K562 (cell line): Measurements from ENCODE around the gene DDX51. TPM values are rescaled to one million over a fixed set of nuclear protein-coding genes. Genes with fewer than 3 reads are reported as not detected.
A peak's percentile ranks its signal among the peaks of the same experiment; 100 is the strongest.

Source experiments
- ATAC-seq: fragments of 200-7000 bp; cut with Tn5 transposase; 3 replicates; pipeline ENCODE4 v1.9.1; 2020; ENCODE audit warnings: moderate library complexity
- BruUV-seq: library from RNA; stranded (reverse); fragments of 400-500 nt; replicated peaks from 2 replicates; lab custom pipeline; 2021; lab: Mats Ljungman, UMichigan
- CTCF ChIA-PET: fragments of 300-600 bp; formaldehyde crosslinking; extraction: SDS; loops from one replicate; lab custom pipeline; 2021; ENCODE audit warnings: low intra/inter-chr PET ratio; lab: Yijun Ruan, JAX
- POLR2A ChIA-PET: fragments of 300-600, 350-650 bp; sonication (Branson Sonifier 250); formaldehyde crosslinking; extraction: SDS; loops from one replicate; lab custom pipeline; 2021; ENCODE audit warnings: antibody characterized with exemption, inconsistent platforms; lab: Yijun Ruan, JAX
- DNase-seq, 4 experiments: peaks; one replicate each; pipeline versions ENCODE4 v3.0.0 to v3.0.0-alpha.2; 2011 to 2018; ENCODE audit warnings: low spot score in 3 of 4, mixed read lengths in 3 of 4; ENCODE audit errors: extremely low read depth in 1 of 4
- FAIRE-seq: peaks from 2 replicates; lab custom pipeline; 2011; peaks lifted over from hg19 to GRCh38; lab: Jason Lieb, UNC
- H2AFZ ChIP-seq: 2 replicates; pipeline ENCODE4 v1.6.0; 2011; ENCODE audit warnings: low read depth, low read length, control low read depth, inconsistent platforms
- H3K27ac ChIP-seq: fragments of 200-600 bp; 3 replicates; pipeline ENCODE4 v1.8.0; 2011; ENCODE audit warnings: low read depth, mild to moderate bottlenecking, control low read depth, inconsistent platforms, low read length, moderate library complexity, mixed read lengths; ENCODE audit errors: extremely low read depth
- H3K27me3 ChIP-seq, 2 experiments: fragments of 300-600 bp in 1 of 2; 2 replicates in 1 of 2; 3 replicates in 1 of 2; pipeline versions ENCODE4 v1.6.0 to v1.8.0; 2011; ENCODE audit warnings: inconsistent platforms in 2 of 2, low read length in 2 of 2, mild to moderate bottlenecking in 1 of 2, mixed read lengths in 1 of 2, moderate library complexity in 1 of 2; ENCODE audit not compliant: control insufficient read depth in 2 of 2, insufficient read depth in 2 of 2
- H3K36me3 ChIP-seq: fragments of 300-600 bp; 3 replicates; pipeline ENCODE4 v1.8.0; 2011; ENCODE audit warnings: mild to moderate bottlenecking, low read length, inconsistent platforms; ENCODE audit not compliant: control insufficient read depth, insufficient read depth
- H3K4me1 ChIP-seq, 2 experiments: fragments of 200-600 bp in 1 of 2; replicated peaks in 1 of 2; 2 replicates in 1 of 2; 3 replicates in 1 of 2; pipeline versions ENCODE4 v1.5.1 to v1.8.0; 2011; ENCODE audit warnings: inconsistent platforms in 2 of 2, low read length in 2 of 2, mild to moderate bottlenecking in 1 of 2, mixed read lengths in 1 of 2, moderate library complexity in 1 of 2; ENCODE audit not compliant: control insufficient read depth in 2 of 2, insufficient read depth in 2 of 2
- H3K4me2 ChIP-seq: 2 replicates; pipeline ENCODE4 v1.6.1; 2011; ENCODE audit warnings: low read length, control low read depth, inconsistent platforms, mixed read lengths; ENCODE audit not compliant: insufficient read depth
- H3K4me3 ChIP-seq: fragments of 200-600 bp; sonication (generic), shearing (Covaris generic); 2 replicates; pipeline ENCODE4 v1.5.1; 2016; ENCODE audit warnings: control low read depth, inconsistent platforms
- H3K79me2 ChIP-seq: fragments of 200-600 bp; 3 replicates; pipeline ENCODE4 v1.8.0; 2011; ENCODE audit warnings: low read length, inconsistent platforms; ENCODE audit not compliant: control insufficient read depth, insufficient read depth
- H3K9ac ChIP-seq, 2 experiments: 2 replicates each; pipeline versions ENCODE4 v1.6.0 to v1.6.1; 2011; ENCODE audit warnings: low read depth in 2 of 2, low read length in 2 of 2, control low read depth in 1 of 2, inconsistent platforms in 1 of 2, mild to moderate bottlenecking in 1 of 2, mixed read lengths in 1 of 2; ENCODE audit not compliant: insufficient read depth in 1 of 2
- H3K9me1 ChIP-seq: one replicate; pipeline ENCODE4 v1.6.0; 2011; ENCODE audit warnings: inconsistent platforms, mild to moderate bottlenecking, low read length, moderate library complexity; ENCODE audit not compliant: control insufficient read depth, insufficient read depth
- H3K9me3 ChIP-seq: replicated peaks from 2 replicates; pipeline ENCODE4 v1.5.1; 2011; ENCODE audit warnings: low read depth, low read length, inconsistent platforms; ENCODE audit not compliant: control insufficient read depth, insufficient read depth
- H4K20me1 ChIP-seq: replicated peaks from 2 replicates; pipeline ENCODE4 v1.6.1; 2011; ENCODE audit warnings: low read length, inconsistent platforms, mixed read lengths; ENCODE audit not compliant: control insufficient read depth, insufficient read depth
- EHMT2 ChIP-seq: fragments of 450-650 bp; IDR thresholded peaks from 2 replicates; pipeline ENCODE4 v1.6.1; 2018; ENCODE audit warnings: antibody characterized with exemption
- KDM1A ChIP-seq, 2 experiments: fragments of 450-650 bp; IDR thresholded peaks; 2 replicates each; pipeline ENCODE4 v1.6.1; 2016; ENCODE audit warnings: mild to moderate bottlenecking in 2 of 2
- NFE2 ChIP-seq: IDR thresholded peaks from 2 replicates; pipeline ENCODE4 v1.6.1; 2014; ENCODE audit warnings: antibody characterized with exemption, low read depth
- OTX1 ChIP-seq: fragments of 450-650 bp; formaldehyde crosslinking; IDR thresholded peaks from 2 replicates; pipeline ENCODE4 v1.4.0; 2022; ENCODE audit warnings: mild to moderate bottlenecking
- TRIM28 ChIP-seq: fragments of 450-650 bp; IDR thresholded peaks from 2 replicates; pipeline ENCODE4 v1.6.1; 2017
- ZNF253 ChIP-seq: fragments of 250-450 bp; sonication (Bioruptor Pico); conservative IDR thresholded peaks from 2 replicates; pipeline ENCODE4 v1.6.1; 2021; ENCODE audit warnings: mild to moderate bottlenecking
- ZNF695 ChIP-seq: fragments of 450-650 bp; formaldehyde crosslinking; IDR thresholded peaks from 2 replicates; pipeline ENCODE4 v1.4.0; 2020; ENCODE audit warnings: mild to moderate bottlenecking, moderate library complexity
- WGBS: fragments of 100-300 bp; shearing (Covaris generic); methylation state at CpG from one replicate; pipeline ENCODE4 v1.1.6; 2016; ENCODE audit warnings: low coverage, mixed read lengths; ENCODE audit not compliant: insufficient coverage; ENCODE audit errors: missing lambda C conversion rate; 5-methylcytosine and 5-hydroxymethylcytosine counted together
- in situ Hi-C: fragments of 300-500 bp; cut with MboI; formaldehyde crosslinking; loops from 4 replicates; pipeline ENCODE4 v1.15.0; 2018; ENCODE audit warnings: inconsistent platforms, mixed read lengths
- intact Hi-C: fragments of 100-400 bp; cut with micrococcal nuclease; formaldehyde crosslinking; loops from 2 replicates; pipeline ENCODE4 v1.14.2; 2022
- polyA plus RNA-seq, 8 experiments: library from polyadenylated mRNA; depleted of rRNA in 4 of 8; stranded (reverse) in 5 of 8; unstranded in 3 of 8; fragments of >200 nt; fragmentation: Nextera tagmentation in 2 of 8; fragmentation: Illumina TruSeq in 1 of 8; extraction: Ambion mirVana in 2 of 8; extraction: Trizol in 1 of 8; gene quantifications; 2 replicates each; pipeline versions ENCODE4 v1.2.1 to v1.2.3, GENCODE V29; 2011 to 2014; ENCODE audit warnings: inconsistent platforms in 1 of 8, missing spikeins in 1 of 8
- total RNA-seq, 7 experiments: library from RNA; depleted of rRNA in 6 of 7; stranded (reverse); fragments of >200 nt in 6 of 7; fragmentation: Illumina TruSeq in 2 of 7; extraction: Trizol in 2 of 7; gene quantifications; 2 replicates each; pipeline versions ENCODE4 v1.2.1 to v1.2.3, GENCODE V29; 2011 to 2021; ENCODE audit warnings: low replicate concordance in 1 of 7
- TF ChIP-seq, protein P1 (sequence below): sonication (generic); formaldehyde crosslinking; IDR thresholded peaks from 2 replicates; pipeline ENCODE4 v1.8.0; 2022; ENCODE audit warnings: missing genetic modification reagents, mild to moderate bottlenecking, moderate library complexity, borderline replicate concordance
- TF ChIP-seq, protein P2 (sequence below), 2 experiments: fragments of 450-650 bp in 1 of 2; IDR thresholded peaks; 2 replicates each; pipeline ENCODE4 v1.6.1; 2011 to 2017; ENCODE audit warnings: low read depth in 2 of 2, antibody characterized with exemption in 1 of 2, borderline replicate concordance in 1 of 2, low read length in 1 of 2, mild to moderate bottlenecking in 1 of 2, mixed read lengths in 1 of 2; ENCODE audit not compliant: control insufficient read depth in 1 of 2

Gene DDX51
- total and polyA plus RNA-seq, 9 of the 15 experiments (the other 6 are each of a cell fraction or from before 2014, with no cell fraction given): 1.1 to 35.9 (median 12.4) TPM

DNA sequence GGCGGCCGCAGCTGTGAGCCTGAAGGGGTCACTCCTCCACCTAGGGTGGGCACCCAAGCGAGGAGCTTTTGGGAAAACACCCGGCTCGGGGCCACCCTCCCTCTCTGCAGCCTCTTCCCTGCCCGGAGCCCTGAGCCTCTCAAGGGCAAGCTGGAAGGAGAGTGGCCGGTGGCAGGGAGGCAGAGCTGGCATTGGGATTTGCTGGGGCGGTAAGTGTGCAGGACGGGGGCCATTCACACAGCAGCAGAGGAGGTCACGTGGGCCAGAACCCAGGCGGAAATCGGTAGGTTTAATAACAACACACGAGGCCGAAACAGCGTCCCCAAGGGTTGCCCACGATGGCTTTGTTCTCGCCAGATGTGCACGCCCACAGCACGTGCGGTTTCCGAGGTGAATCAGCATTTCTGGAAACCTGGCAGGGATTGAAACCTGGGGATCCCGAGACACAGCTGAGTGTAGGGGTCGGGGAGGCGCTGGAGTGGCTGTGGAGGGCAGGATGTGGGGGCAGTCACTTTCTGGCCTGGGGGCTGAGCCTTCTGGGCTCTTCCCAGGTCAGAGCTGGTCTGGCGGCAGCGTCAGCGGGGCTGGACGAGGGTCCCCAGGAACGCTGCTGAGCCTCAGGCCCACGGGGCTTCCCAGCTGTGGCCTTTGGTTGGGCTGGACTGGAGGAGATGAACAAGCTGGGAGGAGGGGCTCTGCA lies 23.6 kb upstream of the DDX51 start (continued):
- TF ChIP-seq, protein P1, sequence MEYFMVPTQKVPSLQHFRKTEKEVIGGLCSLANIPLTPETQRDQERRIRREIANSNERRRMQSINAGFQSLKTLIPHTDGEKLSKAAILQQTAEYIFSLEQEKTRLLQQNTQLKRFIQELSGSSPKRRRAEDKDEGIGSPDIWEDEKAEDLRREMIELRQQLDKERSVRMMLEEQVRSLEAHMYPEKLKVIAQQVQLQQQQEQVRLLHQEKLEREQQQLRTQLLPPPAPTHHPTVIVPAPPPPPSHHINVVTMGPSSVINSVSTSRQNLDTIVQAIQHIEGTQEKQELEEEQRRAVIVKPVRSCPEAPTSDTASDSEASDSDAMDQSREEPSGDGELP: peak; percentile 21; the same call in 1 of the 2 replicates
- peak; percentile 81 for TF ChIP-seq NFE2

DNA sequence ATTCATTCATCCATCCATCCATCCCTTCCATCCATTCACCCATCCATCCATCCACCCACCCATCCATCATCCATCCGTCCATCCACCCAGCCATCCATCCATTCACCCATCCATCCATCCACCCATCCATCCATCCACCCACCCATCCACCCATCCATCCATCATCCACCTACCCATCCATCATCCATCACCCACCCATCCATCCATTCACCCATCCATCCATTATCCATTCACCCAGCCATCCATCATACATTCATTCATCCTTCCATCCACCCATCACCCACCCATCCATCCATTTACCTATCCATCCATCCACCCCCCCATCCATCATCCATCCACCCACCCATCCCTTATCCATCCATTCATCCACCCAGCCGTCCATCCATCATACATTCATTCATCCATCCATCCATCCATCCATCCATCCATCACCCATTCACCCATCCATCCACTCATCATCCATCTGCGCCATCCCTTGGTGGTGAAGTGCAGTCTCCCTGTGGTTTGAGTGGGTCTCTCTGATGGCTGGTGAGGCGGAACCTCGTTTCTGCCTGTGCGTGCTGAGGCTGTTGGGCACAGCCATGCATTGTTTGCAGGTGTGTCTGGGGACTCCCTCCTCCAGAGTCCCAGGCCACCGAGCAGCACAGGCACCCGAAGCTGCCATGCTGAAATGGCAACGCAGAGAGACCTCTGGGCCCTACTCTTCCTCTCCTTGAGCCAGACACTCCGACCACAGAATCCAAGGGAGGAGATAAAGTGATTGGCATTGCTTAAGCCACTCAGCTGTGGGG lies 22.9 kb upstream of the DDX51 start:
- Histone ChIP-seq H2AFZ (no peak overlapping the region), H3K9me1 (no peaks in the 10 kb centered on the region), H3K36me3 (no peaks in the 10 kb centered on the region), H3K9ac (no peak overlapping the region; a peak in 1 of 4 replicates), H4K20me1 (peaks cover 7% of the 10 kb centered on the region; the same call in 1 of the 2 replicates), H3K4me1 (peaks cover 0 to 50% of the 10 kb centered on the region in 2 experiments; a peak in 4 of 5 replicates), H3K4me3 (no peak overlapping the region), H3K9me3 (no peaks in the 10 kb centered on the region), H3K4me2 (no peak overlapping the region), H3K27me3 (peaks cover 14 to 25% of the 10 kb centered on the region in 2 experiments; a peak in 4 of 5 replicates), H3K79me2 (no peaks in the 10 kb centered on the region), H3K27ac (no peak overlapping the region)
- DNase-seq (no peak), FAIRE-seq (no peak), ATAC-seq (no peak)
- TF ChIP-seq ZNF695 (CRISPR knock-in tag): no peak
- TF ChIP-seq KDM1A (IDR thresholded peaks at IDR 0.05): 0 out of 4 replicates have a peak, but pooled peaks of 1 of the 2 experiments have one; percentile 11
- TF ChIP-seq ZNF253 (CRISPR knock-in tag): no peak
- TF ChIP-seq TRIM28: no peak
- TF ChIP-seq, protein P2, sequence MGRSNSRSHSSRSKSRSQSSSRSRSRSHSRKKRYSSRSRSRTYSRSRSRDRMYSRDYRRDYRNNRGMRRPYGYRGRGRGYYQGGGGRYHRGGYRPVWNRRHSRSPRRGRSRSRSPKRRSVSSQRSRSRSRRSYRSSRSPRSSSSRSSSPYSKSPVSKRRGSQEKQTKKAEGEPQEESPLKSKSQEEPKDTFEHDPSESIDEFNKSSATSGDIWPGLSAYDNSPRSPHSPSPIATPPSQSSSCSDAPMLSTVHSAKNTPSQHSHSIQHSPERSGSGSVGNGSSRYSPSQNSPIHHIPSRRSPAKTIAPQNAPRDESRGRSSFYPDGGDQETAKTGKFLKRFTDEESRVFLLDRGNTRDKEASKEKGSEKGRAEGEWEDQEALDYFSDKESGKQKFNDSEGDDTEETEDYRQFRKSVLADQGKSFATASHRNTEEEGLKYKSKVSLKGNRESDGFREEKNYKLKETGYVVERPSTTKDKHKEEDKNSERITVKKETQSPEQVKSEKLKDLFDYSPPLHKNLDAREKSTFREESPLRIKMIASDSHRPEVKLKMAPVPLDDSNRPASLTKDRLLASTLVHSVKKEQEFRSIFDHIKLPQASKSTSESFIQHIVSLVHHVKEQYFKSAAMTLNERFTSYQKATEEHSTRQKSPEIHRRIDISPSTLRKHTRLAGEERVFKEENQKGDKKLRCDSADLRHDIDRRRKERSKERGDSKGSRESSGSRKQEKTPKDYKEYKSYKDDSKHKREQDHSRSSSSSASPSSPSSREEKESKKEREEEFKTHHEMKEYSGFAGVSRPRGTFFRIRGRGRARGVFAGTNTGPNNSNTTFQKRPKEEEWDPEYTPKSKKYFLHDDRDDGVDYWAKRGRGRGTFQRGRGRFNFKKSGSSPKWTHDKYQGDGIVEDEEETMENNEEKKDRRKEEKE (IDR thresholded peaks at IDR 0.05; ENCODE audit: borderline replicate concordance in 1 of 2, control insufficient read depth in 1 of 2, low read depth in 2 of 2, low read length in 1 of 2): peak in 1 of 2 experiments; percentile 63; a peak in 1 of 4 replicates
- TF ChIP-seq OTX1: peak; percentile 76; the same call in 1 of the 2 replicates
- 0 out of 2 replicates have a peak, but pooled peaks have one; percentile 37 for TF ChIP-seq EHMT2
- ChIA-PET CTCF (no interaction called here), POLR2A (interaction anchor here (1.4 kb wide), 1 partner anchor 11 kb away, joined by 3 read pairs; no protein-coding TSS in a partner anchor)
- intact Hi-C loops: no loop called here
- no TSS peak for BruUV-seq
- in situ Hi-C loops: no loop called here
- WGBS: 45% methylated on average over 10 of the region's 10 CpGs
